ENCODE measurements around the gene ERBB3. TPM values are rescaled to one million over a fixed set of nuclear protein-coding genes. Genes with fewer than 3 reads are reported as not detected.

ERBB3 gene
- total and polyA plus RNA-seq, 2 of the 4 experiments (the other 2 are of a cell fraction) = 1.4 to 2.2 TPM

DNA sequence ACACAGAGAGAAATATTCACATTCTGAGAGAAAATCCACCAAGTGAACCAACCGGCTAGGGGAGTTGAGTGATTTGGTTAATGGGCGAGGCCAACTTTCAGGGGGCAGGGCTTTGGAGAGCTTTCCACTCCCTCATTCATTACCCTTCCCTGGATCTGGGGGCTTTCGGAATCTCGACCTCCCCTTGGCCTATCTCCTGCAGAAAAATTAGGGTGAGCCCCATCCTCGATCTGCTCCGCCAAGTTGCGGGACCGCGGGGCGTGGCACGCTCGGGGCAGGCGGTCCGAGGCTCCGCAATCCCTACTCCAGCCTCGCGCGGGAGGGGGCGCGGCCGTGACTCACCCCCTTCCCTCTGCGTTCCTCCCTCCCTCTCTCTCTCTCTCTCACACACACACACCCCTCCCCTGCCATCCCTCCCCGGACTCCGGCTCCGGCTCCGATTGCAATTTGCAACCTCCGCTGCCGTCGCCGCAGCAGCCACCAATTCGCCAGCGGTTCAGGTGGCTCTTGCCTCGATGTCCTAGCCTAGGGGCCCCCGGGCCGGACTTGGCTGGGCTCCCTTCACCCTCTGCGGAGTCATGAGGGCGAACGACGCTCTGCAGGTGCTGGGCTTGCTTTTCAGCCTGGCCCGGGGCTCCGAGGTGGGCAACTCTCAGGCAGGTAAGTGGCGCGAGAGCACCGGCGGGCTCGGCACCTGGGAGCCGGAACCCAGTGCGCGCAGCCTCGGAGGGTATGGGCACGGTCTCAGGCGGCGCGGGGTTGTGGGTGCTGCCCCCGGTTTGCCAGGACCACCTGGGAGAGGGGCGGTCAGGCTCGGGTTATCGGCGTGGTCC lies at the start of gene ERBB3 (continued):
- TF ChIP-seq RAD21 (IDR thresholded peaks at IDR 0.05; ENCODE audit: low read length) (no peak), CHD1 (IDR thresholded peaks at IDR 0.05; ENCODE audit: low read depth, low read length) (no peak), MAFK (IDR thresholded peaks at IDR 0.05; ENCODE audit: low read depth, low read length) (no peak), MXI1 (IDR thresholded peaks at IDR 0.05; ENCODE audit: borderline replicate concordance, low read depth, low read length) (peak; percentile 81), SMC3 (IDR thresholded peaks at IDR 0.05; ENCODE audit: low read depth, low read length) (no peak)

DNA sequence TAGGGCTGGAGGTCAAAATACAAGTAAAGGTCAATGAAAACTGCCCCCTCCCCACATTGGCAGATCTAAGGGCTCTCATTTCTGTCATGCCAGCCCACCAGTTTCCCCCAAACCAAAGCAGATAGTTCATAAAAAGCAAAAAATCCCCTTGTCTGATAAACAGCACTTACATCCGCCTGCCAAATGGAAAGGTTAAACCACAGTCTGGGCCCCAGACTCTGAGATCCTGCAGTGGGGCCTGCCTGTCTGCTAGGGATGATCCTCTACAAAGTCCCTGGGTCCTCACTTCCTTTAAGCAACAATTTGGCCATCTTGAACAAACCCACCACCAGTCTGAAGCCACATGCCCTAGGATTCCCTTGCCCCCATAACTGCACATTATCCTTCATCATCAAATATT lies 48.0 kb upstream of the ERBB3 start:
- no peaks in the 10 kb centered on the region for H3K27me3 ChIP-seq (ENCODE audit: control insufficient read depth, insufficient read depth, low read length)
- H3K9me3 ChIP-seq (ENCODE audit: control insufficient read depth, insufficient read depth, low read length) = no peaks in the 10 kb centered on the region
- POLR2A ChIA-PET (ENCODE audit: unreplicated experiment) = no interaction called here
- no peak overlapping the region for H3K4me2 ChIP-seq (ENCODE audit: low read depth, low read length)
- H2BK15ac ChIP-seq (ENCODE audit: low read depth, low read length) = no peak overlapping the region
- TF ChIP-seq, protein P1, sequence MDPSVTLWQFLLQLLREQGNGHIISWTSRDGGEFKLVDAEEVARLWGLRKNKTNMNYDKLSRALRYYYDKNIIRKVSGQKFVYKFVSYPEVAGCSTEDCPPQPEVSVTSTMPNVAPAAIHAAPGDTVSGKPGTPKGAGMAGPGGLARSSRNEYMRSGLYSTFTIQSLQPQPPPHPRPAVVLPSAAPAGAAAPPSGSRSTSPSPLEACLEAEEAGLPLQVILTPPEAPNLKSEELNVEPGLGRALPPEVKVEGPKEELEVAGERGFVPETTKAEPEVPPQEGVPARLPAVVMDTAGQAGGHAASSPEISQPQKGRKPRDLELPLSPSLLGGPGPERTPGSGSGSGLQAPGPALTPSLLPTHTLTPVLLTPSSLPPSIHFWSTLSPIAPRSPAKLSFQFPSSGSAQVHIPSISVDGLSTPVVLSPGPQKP (IDR thresholded peaks at IDR 0.05; ENCODE audit: borderline replicate concordance, low read depth, low read length) = no peak
- no peak for TF ChIP-seq MAZ (IDR thresholded peaks at IDR 0.05; ENCODE audit: borderline replicate concordance, low read depth, low read length)
- TF ChIP-seq MXI1 (IDR thresholded peaks at IDR 0.05; ENCODE audit: borderline replicate concordance, low read depth, low read length) = no peak
- no peak for TF ChIP-seq FOS (IDR thresholded peaks at IDR 0.05; ENCODE audit: low read depth, low read length)
- TF ChIP-seq RCOR1 (IDR thresholded peaks at IDR 0.05; ENCODE audit: insufficient replicate concordance, low read length) = no peak
- TF ChIP-seq POLR2A (IDR thresholded peaks at IDR 0.05; ENCODE audit: low read depth, low read length) = no peak
- no peak overlapping the region for H2BK20ac ChIP-seq (ENCODE audit: low read depth, low read length)
- H2AFZ ChIP-seq (replicated peaks; ENCODE audit: low read length, poor library complexity) = no peak overlapping the region
- ATAC-seq (ENCODE audit: low read depth) = no peak
- H3K9me1 ChIP-seq (ENCODE audit: insufficient read depth, low read length) = no peaks in the 10 kb centered on the region
- CTCF ChIA-PET = no interaction called here
- H4K8ac ChIP-seq (ENCODE audit: low read depth in 2 of 2, low read length in 2 of 2) = no peak overlapping the region
- in situ Hi-C loops (cut with MboI; ENCODE audit: low sequenced_read_pairs) = no loop called here
- no peak overlapping the region for H3K27ac ChIP-seq (ENCODE audit: insufficient read depth, low read length)
- H3K9ac ChIP-seq (ENCODE audit: low read depth, low read length) = no peak overlapping the region
- peaks cover 2% of the 10 kb centered on the region; the same call in 1 of the 2 replicates for H3K4me1 ChIP-seq (ENCODE audit: control insufficient read depth, insufficient read depth, low read length)
- H2AK9ac ChIP-seq (replicated peaks; ENCODE audit: low read depth, low read length, poor library complexity) = no peak overlapping the region
- H3K36me3 ChIP-seq (ENCODE audit: control insufficient read depth, insufficient read depth, low read length) = peaks cover 36% of the 10 kb centered on the region
- H4K91ac ChIP-seq (ENCODE audit: insufficient read depth, low read depth, low read length) = no peak overlapping the region
- H2AK5ac ChIP-seq (ENCODE audit: low read depth, low read length) = no peak overlapping the region
- H2BK5ac ChIP-seq (ENCODE audit: low read depth, low read length, poor library complexity, severe bottlenecking) = no peak overlapping the region
- H3K56ac ChIP-seq (ENCODE audit: extremely low read depth, insufficient read depth, low read length) = no peak overlapping the region
- intact Hi-C loops (cut with micrococcal nuclease) = no loop called here
- no peak for DNase-seq
- H4K20me1 ChIP-seq (ENCODE audit: insufficient read depth, low read length) = no peaks in the 10 kb centered on the region
- H3K4ac ChIP-seq (ENCODE audit: low read depth, low read length) = no peak overlapping the region
- H3K4me3 ChIP-seq (ENCODE audit: insufficient read depth, low read depth, low read length) = no peak overlapping the region
- WGBS, 2 experiments (ENCODE audit: extremely low coverage in 2 of 2, insufficient read length in 1 of 2) = no CpG with 5 or more reads among the region's 1 CpG
- no peak overlapping the region for H3K23ac ChIP-seq (ENCODE audit: low read depth, low read length)
- H4K5ac ChIP-seq (ENCODE audit: low read depth, low read length) = no peak overlapping the region
- H2BK120ac ChIP-seq (ENCODE audit: low read depth, low read length) = no peak overlapping the region
- dilution Hi-C loops (cut with HindIII; ENCODE audit: low sequenced_read_pairs, unreplicated experiment) = no loop called here
- H3K79me1 ChIP-seq (ENCODE audit: low read depth in 1 of 2, low read length in 2 of 2) = no peaks in the 10 kb centered on the region
- H3K18ac ChIP-seq (ENCODE audit: low read depth, low read length) = no peak overlapping the region
- no TSS peak for BruUV-seq (replicated peaks)
- no peak overlapping the region for H3K14ac ChIP-seq (replicated peaks; ENCODE audit: low read depth, low read length)

Data from IMR-90 (cell line).